Measurements from ENCODE around the gene GOLGA6A.
"Not testable (repeated sequence)": the region's sequence is repeated elsewhere in the genome, so short reads cannot be mapped to it uniquely, and the experiment has no call there.

GOLGA6A gene

DNA sequence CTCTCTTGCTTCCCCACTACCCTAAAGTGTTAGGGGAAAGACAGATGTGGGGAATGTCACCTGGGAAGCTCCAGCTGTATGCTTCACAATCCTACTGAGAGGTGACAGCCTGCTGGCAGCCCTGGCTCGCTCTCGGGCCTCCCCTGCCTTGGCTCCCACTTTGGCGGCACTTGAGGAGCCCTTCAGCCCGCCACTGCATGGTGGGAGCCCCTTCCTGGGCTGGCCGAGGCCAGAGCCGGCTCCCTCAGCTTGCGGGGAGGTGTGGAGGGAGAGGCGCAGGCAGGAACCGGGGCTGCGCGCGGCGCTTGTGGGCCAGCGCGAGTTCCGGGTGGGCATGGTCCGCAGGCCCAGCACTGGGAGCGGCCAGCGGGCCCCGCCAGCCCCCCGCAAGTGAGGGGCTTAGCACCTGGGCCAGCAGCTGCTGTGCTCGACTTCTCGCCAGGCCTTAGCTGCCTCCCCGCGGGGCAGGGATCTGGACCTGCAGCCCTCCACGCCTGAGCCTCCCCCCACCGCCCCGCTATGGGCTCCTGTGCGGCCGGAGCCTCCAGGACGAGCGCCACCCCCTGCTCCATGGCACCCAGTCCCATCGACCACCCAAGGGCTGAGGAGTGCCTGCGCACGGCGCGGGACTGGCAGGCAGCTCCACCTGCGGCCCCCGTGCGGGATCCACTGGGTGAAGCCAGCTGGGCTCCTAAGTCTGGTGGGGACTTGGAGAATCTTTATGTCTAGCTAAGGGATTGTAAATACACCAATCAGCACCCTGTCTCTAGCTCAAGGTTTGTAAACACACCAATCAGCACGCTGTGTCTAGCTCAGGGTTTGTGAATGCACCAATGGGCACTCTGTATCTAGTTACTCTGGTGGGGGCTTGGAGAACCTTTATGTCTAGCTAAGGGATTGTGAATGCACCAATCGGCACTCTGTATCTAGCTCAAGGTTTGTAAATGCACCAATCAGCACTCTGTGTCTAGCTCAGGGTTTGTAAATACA, 29.8 kb downstream of the GOLGA6A start:
- not testable (repeated sequence) for DNase-seq

DNA sequence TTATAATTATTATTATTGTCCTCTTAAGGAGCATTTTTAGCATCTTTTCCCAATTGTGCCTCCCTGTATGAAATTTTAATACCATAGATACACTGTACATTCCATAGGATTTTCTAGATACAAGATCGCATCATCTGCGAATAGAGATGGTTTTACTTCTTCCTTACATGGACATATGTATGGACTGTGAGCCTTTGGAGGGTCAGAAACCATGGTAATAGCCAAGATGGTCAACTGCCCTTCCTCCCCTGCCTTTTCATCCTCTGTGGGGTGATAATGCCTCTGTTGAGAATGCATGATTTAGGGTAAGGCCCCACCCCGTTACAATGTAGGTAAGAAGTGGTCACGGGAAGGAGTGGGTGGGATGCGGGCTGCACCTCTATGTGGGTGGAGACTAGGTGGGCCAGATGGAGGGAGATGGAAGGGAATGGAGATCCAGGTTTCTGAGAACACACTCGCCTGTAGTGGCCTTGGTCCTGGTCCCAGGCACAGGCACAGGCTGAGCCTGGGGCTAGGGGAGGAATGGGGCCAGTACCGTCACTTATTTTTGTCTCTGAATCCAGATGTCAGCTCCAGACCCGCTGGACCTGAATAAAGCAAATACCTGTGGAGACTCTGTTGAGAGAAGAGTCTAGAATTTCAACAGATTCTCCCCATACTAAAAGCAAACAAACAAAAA, 31.7 kb downstream of the GOLGA6A start:
- no peak for DNase-seq

DNA sequence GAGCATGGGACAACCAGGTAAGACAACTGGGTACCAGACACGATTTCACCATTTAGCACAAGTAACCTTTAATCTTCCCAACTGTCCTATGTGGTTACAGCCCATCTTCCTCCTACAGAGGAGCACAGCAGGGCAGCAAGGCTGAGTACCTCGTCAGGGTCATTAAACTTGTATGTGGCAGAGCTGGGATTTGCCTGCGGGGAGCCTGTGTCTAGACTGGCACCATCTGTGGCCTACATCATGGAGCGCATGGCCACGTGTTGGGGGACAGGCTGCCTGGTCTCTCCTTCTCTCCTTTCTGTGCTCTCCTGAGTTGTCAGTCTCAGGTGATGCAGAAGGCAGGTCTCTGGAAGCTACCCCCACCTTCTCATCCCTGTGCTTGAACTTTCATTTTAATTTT, 32.2 kb downstream of the GOLGA6A start:
- no peak for DNase-seq

DNA sequence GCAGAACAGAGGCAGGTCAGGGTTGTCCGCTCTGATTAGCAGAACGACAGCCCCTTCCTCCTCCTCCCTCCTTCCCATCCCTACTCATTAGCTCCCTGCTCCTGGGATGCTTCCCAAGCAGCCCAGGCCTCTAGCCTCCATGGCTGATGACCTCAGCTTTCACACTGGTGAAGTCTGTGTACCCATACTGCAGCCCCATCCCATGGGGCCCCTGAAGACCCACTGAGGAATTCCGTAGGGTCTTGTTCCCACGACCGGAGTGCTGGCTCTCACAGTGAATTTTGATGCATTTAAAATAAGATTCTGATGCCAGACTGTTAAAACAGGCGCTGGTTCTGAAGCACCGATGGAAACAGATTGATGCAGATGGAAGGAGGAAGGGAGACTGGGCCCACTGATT, 36.1 kb downstream of the GOLGA6A start:
- no peak for DNase-seq

DNA sequence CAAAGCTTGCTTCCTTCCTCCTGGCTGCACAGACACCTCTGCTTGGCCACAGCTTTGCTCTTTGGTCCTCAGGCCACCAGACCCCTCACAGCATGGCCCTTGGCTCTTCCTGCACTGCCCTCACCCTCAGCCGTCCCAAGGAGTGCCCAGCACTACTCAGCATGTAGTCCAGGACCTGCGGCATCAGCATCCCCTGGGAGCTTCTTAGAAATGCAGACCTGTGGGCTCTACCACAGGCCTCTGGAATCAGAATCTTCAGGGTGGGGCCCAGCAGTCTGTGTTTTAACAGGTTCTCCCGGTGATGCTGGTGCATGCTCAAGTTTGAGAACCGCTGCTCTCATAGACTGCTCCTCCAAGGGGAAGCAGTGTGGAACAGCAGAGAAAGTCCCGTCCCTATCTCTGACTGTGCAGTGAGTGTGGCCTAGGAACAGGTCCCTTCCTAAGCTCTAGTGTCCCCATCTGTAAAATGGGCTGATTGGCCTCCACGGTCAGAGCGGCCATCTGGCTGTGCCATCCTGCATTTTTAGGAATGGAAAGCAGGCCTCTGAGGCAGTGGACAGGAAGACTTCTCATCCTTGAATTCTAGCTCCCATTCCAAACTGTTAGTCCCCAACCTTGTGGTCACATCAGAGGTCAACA, 36.6 kb downstream of the GOLGA6A start:
- no peak for DNase-seq

DNA sequence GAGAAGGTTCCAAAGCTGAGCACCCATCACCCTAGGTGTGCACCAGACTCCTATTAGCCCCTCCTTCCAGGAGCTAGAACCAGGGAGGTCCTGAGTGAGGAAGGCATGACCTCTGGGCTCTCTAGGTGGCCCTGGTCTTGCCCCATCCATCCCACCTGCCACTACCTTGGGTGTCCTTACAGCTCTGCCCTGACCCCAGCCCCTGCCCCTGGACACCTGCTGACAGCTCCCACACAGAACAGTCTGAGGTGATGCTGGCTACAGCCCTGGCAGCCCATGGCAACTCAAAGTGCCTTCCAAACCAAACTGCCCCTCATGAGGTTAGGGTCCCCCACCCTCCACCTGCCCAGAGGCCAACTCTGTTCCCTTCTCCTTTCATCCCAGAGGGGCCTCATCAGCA, 37.2 kb downstream of the GOLGA6A start:
- no peak for DNase-seq

DNA sequence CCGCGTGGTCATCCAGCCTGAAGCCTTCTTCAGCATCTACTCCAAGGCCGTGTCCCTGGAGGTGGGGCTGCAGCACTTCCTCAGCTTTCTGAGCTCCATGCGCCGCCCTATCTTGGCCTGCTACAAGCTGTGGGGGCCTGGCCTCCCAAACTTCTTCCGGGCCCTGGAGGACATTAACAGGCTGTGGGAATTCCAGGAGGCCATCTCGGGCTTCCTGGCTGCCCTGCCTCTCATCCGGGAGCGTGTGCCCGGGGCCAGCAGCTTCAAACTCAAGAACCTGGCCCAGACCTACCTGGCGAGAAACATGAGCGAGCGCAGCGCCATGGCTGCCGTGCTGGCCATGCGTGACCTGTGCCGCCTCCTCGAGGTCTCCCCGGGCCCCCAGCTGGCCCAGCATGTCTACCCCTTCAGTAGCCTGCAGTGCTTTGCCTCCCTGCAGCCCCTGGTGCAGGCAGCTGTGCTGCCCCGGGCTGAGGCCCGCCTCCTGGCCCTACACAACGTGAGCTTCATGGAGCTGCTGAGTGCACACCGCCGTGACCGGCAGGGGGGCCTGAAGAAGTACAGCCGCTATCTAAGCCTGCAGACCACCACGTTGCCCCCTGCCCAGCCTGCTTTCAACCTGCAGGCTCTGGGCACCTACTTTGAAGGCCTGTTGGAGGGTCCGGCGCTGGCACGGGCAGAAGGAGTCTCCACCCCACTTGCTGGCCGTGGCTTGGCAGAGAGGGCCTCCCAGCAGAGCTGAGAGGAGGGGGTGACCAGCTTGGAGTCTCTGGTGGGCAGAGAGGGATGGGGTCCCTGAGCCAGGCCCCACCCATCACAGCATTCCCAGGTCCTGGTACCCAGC, 37.9 kb downstream of the GOLGA6A start:
- DNase-seq: no peak

DNA sequence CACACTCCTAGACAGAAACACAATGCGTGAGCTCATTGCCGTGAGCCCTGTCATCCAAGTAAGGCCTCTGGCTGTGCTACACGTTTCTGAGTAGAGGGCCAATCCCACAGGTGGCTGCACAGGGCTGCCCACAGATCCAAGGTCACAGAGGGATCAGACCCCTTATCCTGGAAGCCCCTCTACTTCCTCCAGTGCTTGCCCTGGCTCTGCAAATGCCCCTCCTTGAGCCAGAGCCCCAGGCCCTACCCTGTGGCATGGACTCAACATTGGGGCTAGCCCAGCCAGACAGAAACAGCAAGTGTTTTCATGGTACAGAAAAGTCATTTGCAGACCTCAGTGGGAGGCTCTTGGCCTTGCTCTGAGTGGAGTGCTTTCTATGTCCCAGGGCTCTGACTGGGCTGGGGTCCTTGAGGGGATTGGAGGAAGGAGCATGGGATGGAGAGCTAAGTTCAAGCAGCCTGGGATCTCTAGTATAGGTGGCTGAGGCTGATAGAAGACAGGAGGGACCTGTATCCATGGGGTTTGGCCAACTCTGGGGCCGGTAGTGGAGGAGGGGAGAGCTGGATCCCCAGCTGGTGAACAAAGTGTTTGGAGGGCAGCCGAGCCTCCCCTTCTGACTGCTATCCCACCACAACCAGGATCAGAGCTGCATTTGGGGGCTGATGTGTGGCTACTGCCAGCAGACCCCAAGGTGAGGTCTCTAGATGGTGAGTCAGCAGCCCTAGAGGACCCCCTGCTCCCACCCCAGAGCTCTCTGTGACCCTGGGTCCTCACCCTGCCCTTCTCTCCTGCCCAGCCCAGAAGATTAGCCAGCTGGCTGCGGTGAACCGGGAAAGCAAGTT, 38.7 kb downstream of the GOLGA6A start:
- DNase-seq: no peak

DNA sequence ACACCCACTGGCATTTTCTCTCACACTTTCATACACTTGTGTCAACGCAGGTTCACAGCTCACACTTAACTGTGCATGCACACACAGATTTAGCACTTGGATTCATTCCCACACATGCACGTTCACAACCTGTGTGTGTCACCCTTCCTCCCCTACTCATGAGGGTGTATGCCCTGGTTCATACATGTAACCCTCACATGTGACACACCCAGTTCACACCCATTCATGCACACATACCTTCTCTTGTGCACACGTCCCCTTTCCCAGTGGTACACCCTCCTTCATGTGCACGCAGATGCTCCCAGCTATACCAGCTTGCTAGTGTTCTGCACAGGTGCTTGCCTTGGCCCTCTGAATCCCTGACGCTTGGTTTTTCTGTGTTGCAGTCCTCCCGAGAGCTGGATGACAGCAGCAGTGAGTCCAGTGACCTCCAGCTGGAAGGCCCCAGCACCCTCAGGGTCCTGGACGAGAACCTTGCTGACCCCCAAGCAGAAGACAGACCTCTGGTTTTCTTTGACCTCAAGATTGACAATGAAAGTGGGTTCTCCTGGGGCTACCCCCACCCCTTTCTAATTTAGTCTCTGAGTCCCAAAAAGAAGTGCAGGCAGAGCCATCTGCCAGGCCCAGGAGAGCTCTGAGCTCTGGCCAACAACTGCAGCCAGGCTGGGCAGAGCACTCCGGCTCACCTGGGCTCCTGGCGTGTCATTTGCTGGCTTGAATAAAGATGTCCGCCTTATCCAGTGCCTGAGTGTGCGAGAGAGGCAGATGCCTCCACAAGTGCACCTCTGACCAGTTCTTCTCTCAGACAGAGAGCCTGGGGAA, 39.5 kb downstream of the GOLGA6A start:
- DNase-seq: no peak

DNA sequence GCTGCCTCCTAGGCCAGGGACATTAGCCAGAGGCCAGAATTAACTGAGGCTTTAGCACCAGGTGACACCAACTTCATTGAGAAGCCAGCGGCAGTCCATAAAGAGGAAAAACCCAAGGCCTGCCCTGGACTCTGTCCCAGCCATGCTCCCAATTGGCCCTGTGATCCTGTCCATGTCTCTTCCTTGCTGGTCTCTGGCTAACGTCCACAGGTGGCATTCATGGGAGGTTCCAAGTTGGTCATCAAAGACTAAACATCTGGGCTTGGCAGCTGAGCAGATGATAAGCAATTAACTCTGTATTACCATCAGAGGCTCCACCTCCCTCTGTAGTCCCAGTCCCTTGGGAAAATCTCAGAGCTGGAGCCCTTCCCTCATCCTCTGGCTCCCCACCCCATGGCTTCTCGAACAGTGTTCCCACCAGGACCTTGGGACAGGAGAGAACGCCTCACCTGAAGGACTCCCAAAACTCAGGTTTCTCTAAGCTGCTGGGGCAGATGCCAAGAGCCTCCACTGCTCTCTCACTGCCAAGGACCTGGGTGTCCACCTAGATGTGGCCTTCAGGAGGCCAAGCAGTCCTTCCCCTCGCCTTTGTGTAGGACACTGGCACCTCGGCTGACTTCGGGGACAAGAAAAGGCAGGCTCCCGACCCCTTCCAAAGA, 40.4 kb downstream of the GOLGA6A start:
- DNase-seq: no peak

DNA sequence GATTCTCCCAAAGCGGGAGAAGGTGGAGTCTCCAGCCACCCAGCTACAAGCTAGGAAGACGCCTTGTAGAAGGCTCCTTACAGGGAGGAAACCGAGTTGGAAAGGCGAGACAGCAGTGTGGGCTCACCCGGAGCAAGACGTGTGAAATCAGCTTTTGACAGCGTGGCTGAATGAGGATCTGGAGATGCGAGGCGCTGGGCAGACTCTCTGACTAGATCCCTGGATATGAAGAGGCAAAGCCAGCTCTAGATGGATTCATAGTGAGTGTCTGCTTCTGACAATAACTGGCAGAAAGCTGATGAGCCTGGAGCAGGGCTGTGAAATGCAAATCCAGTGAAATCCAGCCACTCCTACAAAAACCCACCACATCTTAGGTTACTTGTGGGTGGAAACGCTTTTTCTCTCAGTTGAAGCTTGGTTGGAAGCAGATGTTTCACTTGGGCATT, 41.0 kb downstream of the GOLGA6A start:
- DNase-seq: no peak

DNA sequence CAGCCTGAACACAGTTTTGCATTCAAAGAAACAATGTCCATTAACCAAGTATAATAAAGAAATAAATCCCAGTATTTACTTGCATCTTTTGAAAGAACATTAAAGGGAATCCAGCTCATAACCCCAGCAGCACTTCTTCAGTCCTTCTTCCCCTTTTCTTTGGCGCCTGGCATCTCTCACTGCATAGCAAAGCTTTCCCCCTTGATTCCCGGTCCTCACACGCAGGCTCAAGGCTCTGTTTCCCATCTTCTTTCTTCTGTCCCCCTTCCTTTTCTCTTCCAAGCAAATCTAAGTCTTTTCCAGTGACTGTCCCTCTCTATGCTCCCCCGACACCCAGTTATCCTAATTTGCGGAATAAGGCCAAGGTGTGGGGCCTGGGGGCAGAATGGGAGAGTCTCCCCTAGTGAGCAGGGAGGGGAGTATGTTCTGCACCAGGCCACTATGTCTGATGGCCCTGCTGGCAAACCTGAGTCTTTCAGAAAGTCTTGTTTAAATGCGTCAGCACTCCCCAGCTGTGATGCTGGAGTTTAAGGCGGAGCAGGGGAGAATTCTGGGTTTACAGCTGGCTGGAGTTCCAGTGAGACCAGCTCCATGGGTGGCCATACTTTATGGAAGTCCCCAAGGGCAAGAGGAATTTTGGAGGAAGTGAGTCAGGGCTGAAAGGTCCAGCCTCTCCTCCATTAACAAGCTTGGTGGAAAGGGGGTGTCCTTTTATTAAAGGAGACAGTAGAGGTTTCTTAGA, 42.1 kb downstream of the GOLGA6A start:
- DNase-seq: no peak

DNA sequence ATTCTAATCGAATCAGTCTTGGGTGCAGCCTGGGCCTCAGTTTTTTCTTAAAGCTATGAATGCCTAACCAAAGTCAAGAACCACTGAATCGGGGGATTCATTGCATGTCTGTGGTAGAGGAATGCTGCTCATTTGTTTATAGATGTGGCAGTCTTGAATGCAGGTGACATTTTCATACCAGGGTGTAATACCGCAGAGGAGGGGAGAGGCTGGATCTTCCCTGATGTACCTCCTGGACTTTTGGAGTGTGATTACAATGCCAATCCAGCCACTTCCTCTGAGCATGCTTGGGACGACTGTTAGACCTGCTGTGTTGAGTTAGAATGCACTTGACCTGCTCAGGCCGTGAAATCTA, 42.7 kb downstream of the GOLGA6A start:
- no peak for DNase-seq

DNA sequence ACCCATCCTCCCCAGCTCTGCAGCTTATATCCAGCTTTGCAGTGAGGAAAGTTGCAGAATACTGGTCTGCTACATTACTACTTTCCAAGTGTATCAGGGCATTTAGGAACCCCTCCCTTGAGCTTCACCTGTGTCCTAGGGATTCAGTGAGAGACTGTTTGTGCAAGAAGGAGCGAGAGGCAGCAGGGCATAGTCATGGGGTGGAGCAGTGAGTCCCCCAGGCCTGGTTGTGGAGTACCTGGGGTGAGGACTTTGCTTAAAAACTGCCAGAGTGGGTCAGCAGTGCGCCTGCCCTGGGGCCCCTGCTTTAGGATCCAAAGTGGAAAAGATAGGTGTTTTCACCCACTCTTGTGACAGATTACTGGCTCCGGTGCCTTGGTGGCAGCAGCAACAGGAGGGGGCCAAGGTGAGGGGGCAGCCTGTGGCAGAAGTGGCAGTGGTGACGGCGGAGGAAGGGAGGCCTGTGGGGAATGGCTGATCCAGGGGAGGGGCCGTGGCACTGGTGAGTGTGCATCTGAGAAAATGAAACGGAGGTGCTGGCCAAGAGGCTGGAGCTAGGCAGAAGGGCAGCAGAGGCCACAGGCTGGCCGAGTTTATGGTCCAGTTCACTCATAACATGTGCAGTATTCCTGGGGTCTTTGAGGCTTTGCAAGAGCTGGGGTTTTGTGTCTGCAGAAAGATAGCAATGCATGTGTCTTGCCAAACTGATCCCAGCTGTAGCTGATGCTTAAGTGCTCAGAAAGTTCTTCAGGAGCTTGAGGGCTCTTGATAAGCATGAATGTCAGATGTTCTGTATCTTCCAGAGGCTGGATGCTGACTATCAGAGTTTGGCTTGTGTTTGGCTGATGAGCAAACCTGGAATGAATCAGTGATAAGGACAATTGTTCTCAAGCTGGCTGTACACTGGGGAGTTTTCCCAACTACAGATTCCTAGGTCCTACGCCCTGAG, 43.4 kb downstream of the GOLGA6A start:
- DNase-seq: no peak

DNA sequence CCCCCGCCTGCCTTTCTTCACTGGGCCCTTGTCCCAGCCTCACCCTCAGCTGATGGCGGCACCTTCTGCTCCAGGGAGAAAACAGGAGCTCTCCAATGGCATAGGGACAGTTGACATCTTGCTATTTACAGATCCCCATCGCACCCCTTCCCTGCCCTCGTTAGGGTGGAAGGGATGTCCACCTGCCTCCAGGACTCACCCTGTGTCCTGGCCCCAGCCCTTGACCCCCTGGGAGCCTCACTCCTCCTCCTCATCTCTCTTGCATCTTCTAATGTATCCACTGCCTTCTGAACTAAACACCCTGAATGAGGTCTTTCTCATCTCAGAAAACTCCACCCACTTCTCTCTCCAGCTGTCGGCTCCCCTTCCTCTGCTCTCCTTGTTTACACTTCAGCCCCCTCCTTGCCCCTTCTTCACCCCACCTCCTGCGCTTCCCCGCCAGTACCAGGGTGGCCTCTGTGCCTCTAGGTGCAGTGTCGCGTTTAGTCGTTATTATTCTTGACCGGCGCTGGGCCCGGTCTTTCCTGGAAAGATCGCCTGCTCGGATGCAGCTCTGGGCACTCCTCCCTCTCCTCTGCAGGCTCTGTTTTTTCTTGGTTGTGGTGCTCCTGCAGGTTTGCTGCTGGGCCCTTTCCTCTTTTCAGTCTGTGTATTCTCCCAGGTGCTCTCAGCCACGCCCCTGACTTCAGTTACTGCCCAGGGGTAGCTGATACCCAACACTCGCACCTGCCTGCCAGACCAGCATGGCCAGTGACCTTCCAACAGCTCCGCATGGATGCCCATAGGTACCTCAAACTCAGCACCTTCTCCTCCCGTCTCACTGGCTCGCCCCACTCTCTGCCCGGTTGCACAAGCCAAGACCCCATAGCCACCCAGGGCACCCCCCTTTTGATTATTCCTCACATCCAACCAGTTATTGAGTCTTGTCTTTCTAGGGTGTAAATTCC, 44.9 kb downstream of the GOLGA6A start:
- no peak for DNase-seq

DNA sequence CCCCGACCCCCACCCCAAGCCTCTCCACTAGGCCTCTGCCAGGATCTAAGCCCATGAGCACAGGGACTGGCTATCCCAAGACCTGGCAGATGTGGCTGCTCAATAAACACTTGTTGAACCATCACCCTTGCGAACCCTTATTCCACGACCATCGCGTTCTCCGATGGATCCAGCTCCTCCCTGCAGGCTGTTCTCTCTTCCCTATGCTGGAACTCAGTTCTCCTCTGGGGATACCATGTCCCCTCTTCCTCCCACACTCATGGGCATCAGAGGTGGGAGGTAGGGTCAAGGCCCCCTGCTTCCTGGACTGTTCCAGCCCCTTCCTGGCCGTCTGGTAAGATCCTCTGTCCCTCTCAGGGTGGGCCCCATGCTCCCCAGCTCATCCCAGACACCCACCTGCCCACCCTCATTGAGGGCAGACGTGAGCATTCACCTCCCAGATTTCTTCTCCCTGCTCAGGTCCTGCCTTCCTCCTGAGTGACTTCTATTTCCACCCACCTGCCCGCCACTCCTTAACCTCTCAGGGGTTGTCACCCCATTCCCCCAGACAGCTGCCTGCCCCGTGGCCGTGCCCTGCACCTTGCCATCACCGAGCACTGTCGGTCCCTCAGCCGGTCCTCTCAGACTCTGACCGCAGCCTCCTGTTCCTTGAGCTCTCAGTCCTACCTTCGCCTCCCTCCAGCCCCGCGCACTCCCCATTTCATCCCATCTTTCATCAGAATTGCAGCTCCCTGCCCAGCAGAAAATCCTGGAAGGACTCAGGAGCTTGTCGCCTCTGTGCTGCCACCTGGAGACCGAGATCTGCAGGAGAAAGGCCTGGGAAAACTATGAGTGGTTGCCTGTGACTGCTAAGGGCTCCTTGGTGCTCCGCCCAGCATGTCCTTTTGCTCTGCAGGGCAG, 45.8 kb downstream of the GOLGA6A start:
- DNase-seq: no peak
